Measurements from ENCODE around the gene AKAP13. TPM values are rescaled to one million over a fixed set of nuclear protein-coding genes. Genes with fewer than 3 reads are reported as not detected.

The AKAP13 gene
- total RNA-seq, 1 experiment from 2014 or later = 47.3 TPM

GRCh38 chr15:85755942-85756341 lies 375.5 kb downstream of the AKAP13 start:
- no peak overlapping the region for H3K14ac ChIP-seq (ENCODE audit: insufficient read depth, low read length)
- no peak overlapping the region for H3K18ac ChIP-seq (ENCODE audit: insufficient read length, low read depth, low read length)
- no peak overlapping the region for H3K56ac ChIP-seq (ENCODE audit: insufficient read length, low read depth, low read length)
- Mint-ChIP-seq H3K36me3 (ENCODE audit: insufficient read depth in 1 of 3, low read depth in 3 of 3) (peaks cover 19 to 49% (median 35%) of the 10 kb centered on the region in 3 experiments; a peak in 6 of 7 replicates), H3K4me3 (no peak overlapping the region), H3K27me3 (ENCODE audit: low read depth) (no peaks in the 10 kb centered on the region; the same call in 1 of the 2 replicates), H3K9me3 (no peaks in the 10 kb centered on the region), H3K27ac (no peak overlapping the region), H3K4me1 (peaks cover 28 to 29% of the 10 kb centered on the region in 2 experiments)
- TF ChIP-seq, protein P1, sequence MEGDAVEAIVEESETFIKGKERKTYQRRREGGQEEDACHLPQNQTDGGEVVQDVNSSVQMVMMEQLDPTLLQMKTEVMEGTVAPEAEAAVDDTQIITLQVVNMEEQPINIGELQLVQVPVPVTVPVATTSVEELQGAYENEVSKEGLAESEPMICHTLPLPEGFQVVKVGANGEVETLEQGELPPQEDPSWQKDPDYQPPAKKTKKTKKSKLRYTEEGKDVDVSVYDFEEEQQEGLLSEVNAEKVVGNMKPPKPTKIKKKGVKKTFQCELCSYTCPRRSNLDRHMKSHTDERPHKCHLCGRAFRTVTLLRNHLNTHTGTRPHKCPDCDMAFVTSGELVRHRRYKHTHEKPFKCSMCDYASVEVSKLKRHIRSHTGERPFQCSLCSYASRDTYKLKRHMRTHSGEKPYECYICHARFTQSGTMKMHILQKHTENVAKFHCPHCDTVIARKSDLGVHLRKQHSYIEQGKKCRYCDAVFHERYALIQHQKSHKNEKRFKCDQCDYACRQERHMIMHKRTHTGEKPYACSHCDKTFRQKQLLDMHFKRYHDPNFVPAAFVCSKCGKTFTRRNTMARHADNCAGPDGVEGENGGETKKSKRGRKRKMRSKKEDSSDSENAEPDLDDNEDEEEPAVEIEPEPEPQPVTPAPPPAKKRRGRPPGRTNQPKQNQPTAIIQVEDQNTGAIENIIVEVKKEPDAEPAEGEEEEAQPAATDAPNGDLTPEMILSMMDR (conservative IDR thresholded peaks at IDR 0.05) = no peak
- no peaks in the 10 kb centered on the region for H3K79me1 ChIP-seq (ENCODE audit: insufficient read depth, low read depth, low read length, poor library complexity, severe bottlenecking)
- no peak overlapping the region for H4K91ac ChIP-seq (ENCODE audit: insufficient read length, low read depth, low read length)
- no CpG with 5 or more reads among the region's 4 CpGs for WGBS (ENCODE audit: extremely low coverage, insufficient read length, low lambda C conversion rate)
- no peak overlapping the region for H4K8ac ChIP-seq (replicated peaks; ENCODE audit: insufficient read length, low read depth, low read length)
- no peak overlapping the region for H2BK15ac ChIP-seq (ENCODE audit: low read depth, low read length)
- peaks cover 4% of the 10 kb centered on the region for H3K23me2 ChIP-seq (ENCODE audit: insufficient read length, low read depth, low read length, poor library complexity, severe bottlenecking)
- H3K23ac ChIP-seq (ENCODE audit: insufficient read length, low read depth, low read length) = no peak overlapping the region
- H4K20me1 ChIP-seq (ENCODE audit: control insufficient read depth, insufficient read depth, insufficient read length) = no peaks in the 10 kb centered on the region
- H2AK5ac ChIP-seq (ENCODE audit: insufficient read length, low read length) = no peak overlapping the region
- no peak overlapping the region for H2BK5ac ChIP-seq (ENCODE audit: insufficient read length, low read length)
- H3K9me3 ChIP-seq (ENCODE audit: control insufficient read depth, low read depth, low read length) = no peaks in the 10 kb centered on the region
- no peak overlapping the region for H3K4me2 ChIP-seq (ENCODE audit: insufficient read depth, insufficient read length, low read length)
- H2BK20ac ChIP-seq (ENCODE audit: low read depth, low read length, poor library complexity, severe bottlenecking) = no peak overlapping the region
- no peak overlapping the region for H2BK120ac ChIP-seq (ENCODE audit: low read depth, low read length, poor library complexity, severe bottlenecking)
- H3T11ph ChIP-seq (ENCODE audit: low read length) = no peak overlapping the region
- no peak overlapping the region for H2AFZ ChIP-seq (ENCODE audit: low read length)
- H4K5ac ChIP-seq (ENCODE audit: insufficient read length, low read depth, low read length) = no peak overlapping the region
- no peaks in the 10 kb centered on the region for H3K79me2 ChIP-seq (ENCODE audit: insufficient read depth, low read length)
- no peak overlapping the region for H3K27ac ChIP-seq (ENCODE audit: insufficient read length, low read depth, low read length)
- H3K4me1 ChIP-seq (ENCODE audit: insufficient read depth, low read length) = peaks cover 3% of the 10 kb centered on the region; the same call in 1 of the 2 replicates
- H3K9ac ChIP-seq (ENCODE audit: extremely low read depth, insufficient read length, low read length) = no peak overlapping the region
- H3K4ac ChIP-seq (ENCODE audit: low read depth, low read length) = no peak overlapping the region
- no peak overlapping the region for H2BK12ac ChIP-seq (ENCODE audit: insufficient read length, low read depth, low read length)
- H3K27me3 ChIP-seq (ENCODE audit: insufficient read depth, low read length) = no peaks in the 10 kb centered on the region
- no peak for DNase-seq
